Activated T-helper 1 cell treated with anti-CD3 and anti-CD28 coated beads, Interleukin-12 subunit alpha, Interleukin-12 subunit beta, Interleukin-2, Interleukin-4 antibody, amounts not matched to agents 30 ng/mL and 10 ng/mL and 1 ng/mL, durations not matched to agents 14 hours and 24 hours and 36 hours (primary cell): Measurements from ENCODE around the gene GATD1. TPM values are rescaled to one million over a fixed set of nuclear protein-coding genes. Genes with fewer than 3 reads are reported as not detected.
A peak's percentile ranks its signal among the peaks of the same experiment; 100 is the strongest.

Experiments
- DNase-seq: peaks from one replicate; pipeline ENCODE4 v3.0.0; 2021; ENCODE audit warnings: low spot score
- H3K27ac Mint-ChIP-seq: one replicate; pipeline ENCODE4 v1.8.0; 2021; ENCODE audit warnings: mild to moderate bottlenecking, mixed read lengths
- H3K27me3 Mint-ChIP-seq: one replicate; pipeline ENCODE4 v1.8.0; 2022; ENCODE audit warnings: mild to moderate bottlenecking, moderate library complexity, mixed read lengths; ENCODE audit not compliant: insufficient read depth
- H3K36me3 Mint-ChIP-seq: one replicate; pipeline ENCODE4 v1.8.0; 2021; ENCODE audit warnings: low read depth, mixed read lengths
- H3K4me1 Mint-ChIP-seq: one replicate; pipeline ENCODE4 v1.8.0; 2021; ENCODE audit warnings: low read depth, mixed read lengths
- H3K4me3 Mint-ChIP-seq: one replicate; pipeline ENCODE4 v1.8.0; 2021; ENCODE audit warnings: mild to moderate bottlenecking, moderate library complexity, mixed read lengths
- H3K9me3 Mint-ChIP-seq: one replicate; pipeline ENCODE4 v1.8.0; 2021; ENCODE audit warnings: mixed read lengths
- intact Hi-C: fragments of 100-400 bp; cut with micrococcal nuclease; formaldehyde crosslinking; loops from one replicate; pipeline ENCODE4 v1.15.1; 2024
- total RNA-seq: library from RNA; stranded (reverse); gene quantifications from 2 replicates; pipeline ENCODE4 v1.2.3, GENCODE V29; 2022

Gene GATD1
- total RNA-seq, 1 donor from 2014 or later: 81.7 TPM

DNA sequence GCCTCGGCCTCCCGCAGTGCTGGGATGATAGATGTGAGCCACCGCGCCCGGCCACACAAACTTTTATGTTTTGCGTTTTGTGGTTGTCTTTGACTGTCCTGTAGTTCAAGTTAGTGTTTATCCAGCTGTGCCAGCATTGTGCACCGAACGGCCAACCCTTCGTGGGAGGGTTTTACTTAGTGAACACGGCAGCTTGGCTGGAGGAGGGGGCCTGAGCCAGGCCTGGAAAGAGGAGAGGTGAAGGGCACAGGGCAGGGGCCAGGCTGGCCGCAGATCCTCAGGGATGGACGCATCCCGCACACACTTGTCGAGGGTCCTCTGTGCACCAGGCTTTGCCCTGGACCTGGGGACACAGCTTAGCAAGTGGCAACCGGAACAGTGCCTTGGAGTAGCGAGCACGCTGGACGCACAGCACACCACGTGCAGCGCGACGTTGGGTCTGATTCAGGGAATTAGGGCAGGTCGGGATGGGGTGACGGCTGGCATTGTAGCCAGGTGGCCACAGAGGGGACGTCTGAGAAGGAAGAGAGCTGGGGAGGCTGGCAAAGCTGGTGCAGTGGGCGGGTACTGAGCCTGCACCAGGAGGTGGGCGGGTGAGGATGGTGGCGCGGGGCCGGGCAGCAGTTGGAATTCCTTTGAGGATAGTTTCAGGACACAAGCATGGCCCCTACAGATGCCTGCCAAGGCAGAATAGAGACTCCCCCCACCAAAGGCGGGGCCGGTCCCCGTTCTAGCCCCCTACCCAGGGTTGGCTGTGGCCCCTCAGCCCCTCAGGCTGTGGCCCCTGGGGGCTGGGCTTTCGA lies 57.9 kb downstream of the GATD1 start:
- H3K9me3 Mint-ChIP-seq: no peaks in the 10 kb centered on the region
- intact Hi-C loops: loop anchor here (5.0 to 10.0 kb wide), 2 partner anchors 182 to 275 kb away; partner anchors contain the start of genes ANO9, HRAS and LRRC56

More for the DNA sequence above, 57.9 kb downstream of the GATD1 start:
- no peak for DNase-seq
- Mint-ChIP-seq H3K4me1 (peaks cover 8% of the 10 kb centered on the region), H3K4me3 (peak overlapping the region; percentile 53), H3K27ac (no peak overlapping the region), H3K27me3 (peaks cover 39% of the 10 kb centered on the region), H3K36me3 (peaks cover 3% of the 10 kb centered on the region)

Other genes starting within 250 kb of the GATD1 start
- 76.6 and 88.7 TPM in 2 replicates for gene HRAS, start 241.9 kb downstream of the GATD1 start, total RNA-seq
- gene LRRC56, start 240.0 kb downstream of the GATD1 start, total RNA-seq: 1.8 and 2.2 TPM in 2 replicates
- gene LMNTD2, start 216.7 kb downstream of the GATD1 start, total RNA-seq: 0.47 and 0.64 TPM in 2 replicates
- 15.9 and 19.8 TPM in 2 replicates for gene RASSF7, start 216.5 kb downstream of the GATD1 start, total RNA-seq
- gene PHRF1, start 201.0 kb downstream of the GATD1 start, total RNA-seq: 58.6 and 59.8 TPM in 2 replicates
- 56.6 and 63.1 TPM in 2 replicates for gene IRF7, start 161.5 kb downstream of the GATD1 start, total RNA-seq
- not detected in 2 replicates for gene CDHR5, start 152.5 kb downstream of the GATD1 start, total RNA-seq
- not detected in 2 replicates for gene SCT, start 150.3 kb downstream of the GATD1 start, total RNA-seq
- gene DRD4, start 140.2 kb downstream of the GATD1 start, total RNA-seq: 0.34 and 0.47 TPM in 2 replicates
- 72.2 and 72.7 TPM in 2 replicates for gene DEAF1, start 82.3 kb downstream of the GATD1 start, total RNA-seq
- gene TMEM80, start 81.7 kb downstream of the GATD1 start, total RNA-seq: 14.2 and 14.7 TPM in 2 replicates
- 16.8 and 20.2 TPM in 2 replicates for gene EPS8L2, start 71.3 kb downstream of the GATD1 start, total RNA-seq
- gene TALDO1, start 30.0 kb downstream of the GATD1 start, total RNA-seq: 269 and 283 TPM in 2 replicates
- gene CEND1, start 12.6 kb upstream of the GATD1 start, total RNA-seq: 7.1 and 7.2 TPM in 2 replicates
- 87.6 and 92.0 TPM in 2 replicates for gene SLC25A22, start 20.8 kb upstream of the GATD1 start, total RNA-seq
- 25.2 and 27.9 TPM in 2 replicates for gene PIDD1, start 27.7 kb upstream of the GATD1 start, total RNA-seq
- 2,072 and 2,148 TPM in 2 replicates for gene RPLP2, start 32.5 kb upstream of the GATD1 start, total RNA-seq
- gene PNPLA2, start 41.4 kb upstream of the GATD1 start, total RNA-seq: 63.3 and 64.0 TPM in 2 replicates
- gene CRACR2B, start 50.4 kb upstream of the GATD1 start, total RNA-seq: 1.1 and 1.3 TPM in 2 replicates
- gene CD151, start 55.5 kb upstream of the GATD1 start, total RNA-seq: 80.6 and 82.3 TPM in 2 replicates
- gene POLR2L, start 65.0 kb upstream of the GATD1 start, total RNA-seq: 114 and 126 TPM in 2 replicates
- gene TSPAN4, start 65.4 kb upstream of the GATD1 start, total RNA-seq: 12.8 and 13.9 TPM in 2 replicates
- 108 and 110 TPM in 2 replicates for gene CHID1, start 133.3 kb upstream of the GATD1 start, total RNA-seq
- gene AP2A2, start 148.4 kb upstream of the GATD1 start, total RNA-seq: 49.7 and 60.4 TPM in 2 replicates